IPS DF 4.7 (cell line): ENCODE results near the gene RNF41.
A peak's percentile ranks its signal among the peaks of the same experiment; 100 is the strongest.

ENCODE experiments used
- DNase-seq: peaks from one replicate; pipeline ENCODE4 v3.0.0-alpha.2; 2013; ENCODE audit warnings: low spot score; ENCODE audit errors: extremely low read depth

Gene RNF41

GRCh38 chr12:56244494-56244893, 22.8 kb upstream of the RNF41 start:
- no peak for DNase-seq

- no peak for DNase-seq
Measured at GRCh38 chr12:56243731-56244181, 22.0 kb upstream of the RNF41 start.

GRCh38 chr12:56242986-56243385, 21.3 kb upstream of the RNF41 start:
- DNase-seq, result no peak

- DNase-seq, result no peak
Measured at GRCh38 chr12:56241424-56242303, 19.9 kb upstream of the RNF41 start.

GRCh38 chr12:56237552-56237951, 15.8 kb upstream of the RNF41 start:
- no peak for DNase-seq

GRCh38 chr12:56236985-56237384, 15.3 kb upstream of the RNF41 start:
- no peak for DNase-seq

- no peak for DNase-seq
Measured at GRCh38 chr12:56236091-56236490, 14.4 kb upstream of the RNF41 start.

GRCh38 chr12:56234746-56235436, 13.2 kb upstream of the RNF41 start:
- DNase-seq, result no peak

GRCh38 chr12:56231184-56231582, 9.5 kb upstream of the RNF41 start:
- DNase-seq, result no peak

GRCh38 chr12:56230432-56231183, 8.9 kb upstream of the RNF41 start:
- DNase-seq, result no peak

- no peak for DNase-seq
Measured at GRCh38 chr12:56229916-56230431, 8.3 kb upstream of the RNF41 start, which contains the start of gene SLC39A5. TSS of gene SLC39A5 (plus strand) at chr12:56230051. CDS start at chr12:56231275, 1,224 bp downstream.

GRCh38 chr12:56229082-56229481, 7.4 kb upstream of the RNF41 start:
- no peak for DNase-seq

GRCh38 chr12:56224954-56225353, 3.2 kb upstream of the RNF41 start:
- DNase-seq, result no peak

- DNase-seq, result peak; percentile 99
Measured at GRCh38 chr12:56224102-56224701, 2.5 kb upstream of the RNF41 start, which contains the start of gene NABP2. TSS of gene NABP2 (plus strand) at chr12:56224342. CDS start at chr12:56224857, 515 bp downstream.

- DNase-seq, result no peak
Measured at GRCh38 chr12:56223571-56224101, 1.9 kb upstream of the RNF41 start.

GRCh38 chr12:56222531-56222895, 791 bp upstream of the RNF41 start:
- no peak for DNase-seq

- no peak for DNase-seq
Measured at GRCh38 chr12:56221232-56221756, 428 bp downstream of the RNF41 start.

- DNase-seq, result no peak
Measured at GRCh38 chr12:56220611-56221231, 1.0 kb downstream of the RNF41 start.

- no peak for DNase-seq
Measured at GRCh38 chr12:56219840-56220239, 1.9 kb downstream of the RNF41 start.

- no peak for DNase-seq
Measured at GRCh38 chr12:56216461-56216860, 5.3 kb downstream of the RNF41 start.
